HG03159 (cell line): ENCODE data around the gene ST3GAL3.

ENCODE experiments used
- ATAC-seq: cut with Tn5 transposase; IDR thresholded peaks from one replicate; pipeline ENCODE4 v1.9.1; 2021; ENCODE audit warnings: mild to moderate bottlenecking, moderate library complexity; ENCODE audit not compliant: unreplicated experiment

The ST3GAL3 gene

GRCh38 chr1:43935711-43936427, 228.5 kb downstream of the ST3GAL3 start:
- no peak for ATAC-seq

- no peak for ATAC-seq
Observed at GRCh38 chr1:43936431-43937151, 229.3 kb downstream of the ST3GAL3 start.

DNA sequence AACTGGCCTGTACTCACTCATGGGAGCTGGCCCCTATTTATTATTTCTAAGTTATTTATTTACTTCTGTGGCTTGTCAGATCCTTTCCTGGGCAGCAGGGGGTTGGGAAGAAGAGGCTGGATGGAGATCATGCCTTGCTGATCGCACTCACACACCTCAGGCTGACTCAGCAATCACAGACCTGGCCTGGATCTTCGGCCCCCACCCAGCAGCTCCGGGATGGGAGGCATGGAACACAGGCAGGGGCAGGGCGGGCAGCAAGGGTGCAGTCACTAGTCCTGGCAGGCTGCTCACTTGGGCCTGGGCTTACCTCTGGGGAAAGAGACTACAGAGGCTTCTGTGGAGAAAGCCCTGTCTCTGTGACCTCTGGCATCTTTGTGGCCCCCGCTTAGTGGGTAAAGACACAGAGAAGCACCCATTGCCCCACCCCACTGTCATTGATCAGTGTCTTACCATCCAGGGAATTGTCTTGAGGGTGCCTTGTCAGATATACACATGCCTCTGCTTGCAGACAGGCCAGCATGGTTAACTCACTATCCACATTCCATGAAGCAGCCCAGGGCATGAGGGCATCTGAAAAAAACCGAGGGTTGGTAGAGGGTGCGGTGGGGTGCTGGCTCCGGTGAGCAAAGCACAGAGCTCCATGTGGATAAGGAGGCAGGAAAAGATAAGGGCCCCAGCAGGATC, 230.0 kb downstream of the ST3GAL3 start:
- ATAC-seq: no peak

GRCh38 chr1:43938383-43938782, 231.0 kb downstream of the ST3GAL3 start:
- no peak for ATAC-seq

DNA sequence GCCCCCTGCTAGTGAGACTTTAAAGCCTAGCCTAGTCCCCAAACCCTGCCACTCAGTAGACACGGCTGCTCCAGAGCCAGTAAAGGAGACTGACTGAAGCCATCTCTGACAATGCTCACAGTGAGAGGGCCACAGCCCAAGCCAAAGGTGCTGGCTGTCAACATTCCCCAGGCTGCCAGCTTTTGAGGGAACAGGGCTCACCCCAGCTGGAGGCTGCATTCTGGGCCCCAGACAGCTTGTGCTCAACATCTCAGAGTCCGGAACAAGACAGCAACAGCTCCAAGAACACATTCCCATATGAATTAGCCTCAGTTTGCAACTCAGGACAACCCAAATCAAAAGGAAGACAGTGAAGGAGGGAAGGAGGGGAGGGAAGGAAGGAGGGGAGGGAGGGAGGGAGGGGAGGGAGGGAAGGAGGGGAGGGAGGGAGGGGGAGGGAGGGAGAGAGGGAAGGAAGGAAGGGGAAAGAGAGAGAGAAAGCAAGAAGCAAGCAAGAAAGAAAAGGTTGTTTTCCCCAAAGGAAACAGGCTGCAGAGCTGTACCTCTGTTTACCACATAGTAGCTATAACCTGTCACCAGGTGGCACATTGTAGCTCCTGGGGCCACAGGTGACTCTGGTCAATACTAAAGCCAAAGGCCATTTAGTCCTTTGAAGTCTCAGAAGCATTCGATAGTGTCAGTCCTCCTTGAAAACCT, 231.7 kb downstream of the ST3GAL3 start:
- ATAC-seq: no peak

- ATAC-seq: no peak
Observed at GRCh38 chr1:43942411-43942810, 235.1 kb downstream of the ST3GAL3 start.

GRCh38 chr1:43944860-43945259, 237.5 kb downstream of the ST3GAL3 start:
- no peak for ATAC-seq

DNA sequence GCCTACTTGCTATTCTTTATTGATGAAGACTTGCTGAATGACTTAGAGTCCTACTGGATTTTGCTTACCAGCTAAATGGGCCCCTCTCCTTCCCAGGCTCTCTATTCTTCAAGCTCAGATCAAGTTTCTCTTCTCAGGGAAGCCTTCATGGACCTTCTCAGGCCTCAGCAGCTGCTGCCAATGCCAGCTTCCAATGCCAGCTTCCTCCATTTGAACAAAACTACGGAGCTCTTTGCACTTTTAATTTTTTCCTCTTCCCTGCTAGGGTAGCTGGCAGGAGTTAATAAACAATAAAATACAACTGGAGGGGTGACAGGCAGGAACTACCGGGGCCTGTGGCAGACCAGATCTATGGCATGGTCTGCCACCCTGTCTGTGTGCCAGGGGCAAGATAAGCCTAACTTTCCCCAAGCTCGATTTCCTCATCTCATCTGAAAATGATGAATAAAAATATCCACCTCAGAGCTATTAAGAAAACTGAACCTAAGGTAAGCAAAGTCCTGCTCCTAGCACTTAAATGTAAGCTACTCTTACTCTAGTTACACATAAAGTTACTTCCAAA, 238.4 kb downstream of the ST3GAL3 start:
- ATAC-seq: no peak

- peak; percentile 92 for ATAC-seq
Observed at GRCh38 chr1:43946236-43947060, 239.1 kb downstream of the ST3GAL3 start, which contains the start of gene IPO13. Gene IPO13 (plus strand): TSS chr1:43946950. CDS start chr1:43947601, 651 bp downstream.

GRCh38 chr1:43947061-43947873, 239.9 kb downstream of the ST3GAL3 start:
- ATAC-seq: no peak

GRCh38 chr1:43947874-43948437, 240.6 kb downstream of the ST3GAL3 start:
- ATAC-seq: no peak

DNA sequence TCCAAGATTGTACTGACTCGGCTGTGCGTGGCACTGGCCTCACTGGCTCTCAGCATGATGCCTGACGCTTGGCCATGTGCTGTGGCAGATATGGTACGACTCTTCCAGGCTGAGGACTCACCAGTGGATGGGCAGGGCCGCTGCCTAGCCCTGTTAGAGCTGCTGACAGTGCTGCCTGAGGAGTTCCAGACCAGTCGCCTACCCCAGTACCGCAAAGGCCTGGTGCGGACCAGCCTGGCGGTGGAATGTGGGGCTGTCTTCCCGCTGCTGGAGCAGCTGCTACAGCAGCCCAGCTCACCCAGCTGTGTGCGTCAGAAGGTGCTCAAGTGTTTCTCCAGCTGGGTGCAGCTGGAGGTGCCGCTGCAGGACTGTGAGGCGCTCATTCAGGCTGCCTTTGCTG, 242.3 kb downstream of the ST3GAL3 start:
- ATAC-seq: no peak

DNA sequence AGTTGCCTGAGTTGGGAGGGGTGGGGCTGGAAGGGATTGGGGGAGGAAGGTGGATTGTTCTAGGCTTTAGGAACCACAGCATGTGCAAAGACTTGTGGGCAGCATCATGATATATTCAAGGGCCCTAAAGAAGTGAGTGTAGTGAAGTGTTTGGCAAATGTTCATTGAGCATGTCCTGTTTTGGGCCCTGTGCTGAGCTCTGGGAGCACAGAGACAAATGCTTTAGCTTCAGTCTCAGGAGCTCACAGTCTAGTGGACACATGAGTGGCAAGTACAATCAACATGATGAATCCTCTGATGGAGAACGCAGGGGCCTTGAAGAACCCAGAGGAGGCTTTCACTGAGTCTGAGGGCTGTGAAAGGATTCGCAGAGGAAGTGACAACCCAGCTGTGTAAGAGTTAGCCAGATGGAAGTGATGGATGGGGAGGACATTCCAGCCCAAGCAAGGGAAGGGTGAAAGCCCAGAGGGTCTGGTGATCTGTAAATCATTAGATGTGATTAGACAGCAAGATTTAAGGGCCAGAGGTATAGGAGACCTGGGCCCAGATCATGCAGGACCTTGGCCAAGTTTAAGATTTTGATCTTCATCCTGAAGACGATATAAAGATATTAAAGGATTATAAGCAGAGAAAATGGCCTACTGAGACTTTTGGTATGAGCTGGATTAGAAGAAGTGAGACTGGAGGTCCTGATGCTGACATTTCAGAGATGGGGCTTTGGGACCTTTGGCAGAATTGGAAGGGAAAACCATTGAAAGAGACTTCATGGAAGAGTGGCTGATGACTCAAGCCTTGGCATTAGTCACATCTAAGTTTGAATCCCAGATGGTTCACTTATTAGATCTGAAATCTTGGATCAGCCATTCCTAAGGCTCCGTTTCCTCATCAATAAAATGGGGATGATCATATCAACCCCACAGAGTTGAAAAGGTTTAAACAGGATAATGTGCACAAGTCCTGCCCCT, 244.0 kb downstream of the ST3GAL3 start:
- ATAC-seq: no peak

GRCh38 chr1:43952731-43953346, 245.5 kb downstream of the ST3GAL3 start:
- no peak for ATAC-seq

- no peak for ATAC-seq
Observed at GRCh38 chr1:43953361-43953760, 246.0 kb downstream of the ST3GAL3 start.

- no peak for ATAC-seq
Observed at GRCh38 chr1:43954036-43954435, 246.7 kb downstream of the ST3GAL3 start.

- no peak for ATAC-seq
Observed at GRCh38 chr1:43956234-43956633, 248.9 kb downstream of the ST3GAL3 start.
